H1 (cell line): ENCODE measurements around the gene ZNF584. TPM values are rescaled to one million over a fixed set of nuclear protein-coding genes. Genes with fewer than 3 reads are reported as not detected.

Experiments
- ASH2L ChIP-seq: fragments of 200-600, 300-600 bp; sonication (generic); IDR thresholded peaks from one replicate; pipeline ENCODE4 v1.7.1; 2017; ENCODE audit warnings: low read length
- ATF2 ChIP-seq: IDR thresholded peaks from 2 replicates; pipeline ENCODE4 v1.6.1; 2012; ENCODE audit warnings: low read length, inconsistent platforms
- ATF3 ChIP-seq: IDR thresholded peaks from 2 replicates; pipeline ENCODE4 v1.6.1; 2011; ENCODE audit warnings: low read depth, mild to moderate bottlenecking, low read length; ENCODE audit not compliant: insufficient read depth
- BRCA1 ChIP-seq: IDR thresholded peaks from 2 replicates; pipeline ENCODE4 v1.6.1; 2012; ENCODE audit warnings: low read depth, low read length, improper control_type of control experiment
- CBX8 ChIP-seq: fragments of 300-800, 300-1000 bp; sonication (generic); IDR thresholded peaks from 2 replicates; pipeline ENCODE4 v1.7.1; 2016; ENCODE audit warnings: low read depth, low read length, borderline replicate concordance
- EZH2 ChIP-seq: fragments of 200-600 bp; sonication (generic); IDR thresholded peaks from 2 replicates; pipeline ENCODE4 v1.7.1; 2012; ENCODE audit warnings: low read depth, mild to moderate bottlenecking, moderate library complexity, low read length, inconsistent platforms; ENCODE audit not compliant: severe bottlenecking
- FOSL1 ChIP-seq: IDR thresholded peaks from 2 replicates; pipeline ENCODE4 v1.6.1; 2011; ENCODE audit warnings: mild to moderate bottlenecking, low read depth, low read length, moderate library complexity; ENCODE audit not compliant: insufficient read depth
- GABPA ChIP-seq: IDR thresholded peaks from 2 replicates; pipeline ENCODE4 v1.6.1; 2011; ENCODE audit warnings: mild to moderate bottlenecking, low read length, moderate library complexity, borderline replicate concordance; ENCODE audit not compliant: insufficient read depth
- JUND ChIP-seq: IDR thresholded peaks from 2 replicates; pipeline ENCODE4 v1.6.1; 2011; ENCODE audit warnings: mild to moderate bottlenecking, improper control_type of control experiment, low read length
- KDM1A ChIP-seq: fragments of 200-600, 300-600 bp; sonication (generic); IDR thresholded peaks from 2 replicates; pipeline ENCODE4 v1.7.1; 2016; ENCODE audit warnings: mild to moderate bottlenecking, low read length, borderline replicate concordance
- KDM4A ChIP-seq: IDR thresholded peaks from one replicate; pipeline ENCODE4 v1.7.1; 2012; ENCODE audit warnings: low read depth, mild to moderate bottlenecking, moderate library complexity, low read length, inconsistent platforms; ENCODE audit not compliant: severe bottlenecking
- NRF1 ChIP-seq: IDR thresholded peaks from 2 replicates; pipeline ENCODE4 v1.6.1; 2011; ENCODE audit warnings: mild to moderate bottlenecking, low read depth, low read length, improper control_type of control experiment
- POLR2AphosphoS5 ChIP-seq: IDR thresholded peaks from 2 replicates; pipeline ENCODE4 v1.6.1; 2011; ENCODE audit warnings: low read depth, low read length
- SIRT6 ChIP-seq: IDR thresholded peaks from one replicate; pipeline ENCODE4 v1.7.1; 2012; ENCODE audit warnings: low read length, inconsistent platforms
- SP1 ChIP-seq: IDR thresholded peaks from 2 replicates; pipeline ENCODE4 v1.6.1; 2011; ENCODE audit warnings: low read depth, low read length
- SP2 ChIP-seq: IDR thresholded peaks from 2 replicates; pipeline ENCODE4 v1.6.1; 2012; ENCODE audit warnings: mild to moderate bottlenecking, low read length, inconsistent platforms
- SP4 ChIP-seq: IDR thresholded peaks from 2 replicates; pipeline ENCODE4 v1.6.1; 2012; ENCODE audit warnings: low read length, inconsistent platforms
- SUZ12 ChIP-seq: fragments of 200-600 bp; sonication (generic); IDR thresholded peaks from 2 replicates; pipeline ENCODE4 v1.6.1; 2012; ENCODE audit warnings: mild to moderate bottlenecking, inconsistent platforms, low read length, moderate library complexity, mixed read lengths
- TAF7 ChIP-seq: optimal IDR thresholded peaks from 2 replicates; pipeline ENCODE3; 2011; ENCODE audit warnings: low read depth, mild to moderate bottlenecking, inconsistent platforms, low read length, moderate library complexity, borderline replicate concordance
- TBP ChIP-seq: IDR thresholded peaks from 2 replicates; pipeline ENCODE4 v1.6.1; 2011; ENCODE audit warnings: low read depth, low read length, improper control_type of control experiment
- TCF12 ChIP-seq: IDR thresholded peaks from 2 replicates; pipeline ENCODE4 v1.6.1; 2011; ENCODE audit warnings: low read depth, mild to moderate bottlenecking, low read length
- YY1 ChIP-seq: IDR thresholded peaks from 2 replicates; pipeline ENCODE4 v1.6.1; 2011; ENCODE audit warnings: low read depth, mild to moderate bottlenecking, low read length
- polyA plus RNA-seq, 7 experiments: library from polyadenylated mRNA; depleted of rRNA in 3 of 7; stranded (reverse) in 5 of 7; unstranded in 2 of 7; fragments of >200 nt in 5 of 7; fragments of 200-250 nt in 2 of 7; gene quantifications; 1 replicate in 5 of 7; 2 replicates in 1 of 7; 4 replicates in 1 of 7; pipeline versions ENCODE4 v1.2.1 to v1.2.3, GENCODE V29; 2011 to 2013; ENCODE audit warnings: missing spikeins in 2 of 7, mixed read lengths in 2 of 7
- total RNA-seq: library from RNA; stranded (reverse); fragmentation: NEBNext Ultra II Directional; extraction: Animal tissue kit (Norgen Biotek cat#: 25700); gene quantifications from 2 replicates; pipeline ENCODE4 v1.2.1, GENCODE V29; 2021
- TF ChIP-seq, protein P1 (sequence below): IDR thresholded peaks from 2 replicates; pipeline ENCODE4 v1.6.1; 2012; ENCODE audit warnings: inconsistent platforms

ZNF584 gene
- total and polyA plus RNA-seq, 2 of the 8 experiments (the other 6 are each of a cell fraction or from before 2014, with no cell fraction given) = 2.5 to 5.2 TPM

- TF ChIP-seq SP1 (no peak), NRF1 (no peak), KDM4A (peak; percentile 63), ATF2 (no peak), SIRT6 (no peak), BRCA1 (no peak), EZH2 (no peak), GABPA (no peak), TBP (no peak), ATF3 (no peak), SUZ12 (0 out of 2 replicates have a peak, but pooled peaks have one; percentile 28), ASH2L (peak; percentile 24), JUND (no peak), TAF7 (no peak), POLR2AphosphoS5 (peak; percentile 20; the same call in 1 of the 2 replicates), FOSL1 (no peak), CBX8 (no peak), SP2 (no peak), KDM1A (no peak), YY1 (0 out of 2 replicates have a peak, but pooled peaks have one; percentile 59), SP4 (no peak), TCF12 (no peak)
- TF ChIP-seq, protein P1, sequence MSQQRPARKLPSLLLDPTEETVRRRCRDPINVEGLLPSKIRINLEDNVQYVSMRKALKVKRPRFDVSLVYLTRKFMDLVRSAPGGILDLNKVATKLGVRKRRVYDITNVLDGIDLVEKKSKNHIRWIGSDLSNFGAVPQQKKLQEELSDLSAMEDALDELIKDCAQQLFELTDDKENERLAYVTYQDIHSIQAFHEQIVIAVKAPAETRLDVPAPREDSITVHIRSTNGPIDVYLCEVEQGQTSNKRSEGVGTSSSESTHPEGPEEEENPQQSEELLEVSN = 0 out of 2 replicates have a peak, but pooled peaks have one; percentile 9
Observed at GRCh38 chr19:58395979-58396627, 12.3 kb upstream of the ZNF584 start (continued).
